ENCODE results near the gene DGKG.

DGKG gene

DNA sequence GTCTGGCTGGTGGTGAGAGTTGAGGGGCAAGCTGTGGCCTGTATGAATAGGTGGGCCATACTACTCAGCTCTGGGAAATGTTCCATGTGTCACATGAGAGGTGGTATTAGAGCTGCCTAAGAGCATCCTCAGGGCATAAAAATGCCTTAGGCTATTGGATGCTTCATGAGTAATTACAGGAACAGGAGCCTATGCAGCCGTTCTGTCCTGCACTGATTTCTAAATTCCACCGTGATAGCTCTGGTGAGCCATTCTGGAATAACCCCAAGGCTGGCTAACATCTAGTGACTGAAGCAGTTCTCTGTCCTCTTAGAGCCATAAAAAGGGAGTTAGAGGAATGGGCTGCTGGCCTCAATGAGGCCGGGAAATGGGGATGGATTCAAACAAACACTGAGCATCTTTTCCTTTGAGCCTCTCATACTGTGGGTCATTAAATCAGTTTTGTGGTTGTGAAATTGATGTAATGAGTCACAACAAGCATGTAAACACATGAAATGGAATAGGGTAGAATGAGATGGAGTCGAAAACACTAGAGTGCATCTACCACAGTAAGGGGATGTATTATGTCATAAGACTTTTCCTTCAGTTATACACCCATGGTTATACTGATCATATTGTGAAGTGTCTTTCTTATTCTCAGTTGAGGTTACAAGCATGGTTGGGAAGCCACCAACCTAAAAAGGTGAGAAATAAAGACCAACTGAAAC, 41.0 kb downstream of the DGKG start:
- no peaks in the 10 kb centered on the region for H3K36me3 Mint-ChIP-seq (ENCODE audit: low read depth)
- H3K27ac Mint-ChIP-seq: no peak overlapping the region
- no peak overlapping the region for H3K4me3 Mint-ChIP-seq
- no peak for DNase-seq
- TF ChIP-seq, protein P1, sequence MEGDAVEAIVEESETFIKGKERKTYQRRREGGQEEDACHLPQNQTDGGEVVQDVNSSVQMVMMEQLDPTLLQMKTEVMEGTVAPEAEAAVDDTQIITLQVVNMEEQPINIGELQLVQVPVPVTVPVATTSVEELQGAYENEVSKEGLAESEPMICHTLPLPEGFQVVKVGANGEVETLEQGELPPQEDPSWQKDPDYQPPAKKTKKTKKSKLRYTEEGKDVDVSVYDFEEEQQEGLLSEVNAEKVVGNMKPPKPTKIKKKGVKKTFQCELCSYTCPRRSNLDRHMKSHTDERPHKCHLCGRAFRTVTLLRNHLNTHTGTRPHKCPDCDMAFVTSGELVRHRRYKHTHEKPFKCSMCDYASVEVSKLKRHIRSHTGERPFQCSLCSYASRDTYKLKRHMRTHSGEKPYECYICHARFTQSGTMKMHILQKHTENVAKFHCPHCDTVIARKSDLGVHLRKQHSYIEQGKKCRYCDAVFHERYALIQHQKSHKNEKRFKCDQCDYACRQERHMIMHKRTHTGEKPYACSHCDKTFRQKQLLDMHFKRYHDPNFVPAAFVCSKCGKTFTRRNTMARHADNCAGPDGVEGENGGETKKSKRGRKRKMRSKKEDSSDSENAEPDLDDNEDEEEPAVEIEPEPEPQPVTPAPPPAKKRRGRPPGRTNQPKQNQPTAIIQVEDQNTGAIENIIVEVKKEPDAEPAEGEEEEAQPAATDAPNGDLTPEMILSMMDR (IDR thresholded peaks at IDR 0.05): no peak
- H3K9me3 Mint-ChIP-seq: no peaks in the 10 kb centered on the region
- H3K27me3 Mint-ChIP-seq (ENCODE audit: low read depth, poor library complexity): peaks cover 3% of the 10 kb centered on the region
- H3K4me1 Mint-ChIP-seq: no peaks in the 10 kb centered on the region

DNA sequence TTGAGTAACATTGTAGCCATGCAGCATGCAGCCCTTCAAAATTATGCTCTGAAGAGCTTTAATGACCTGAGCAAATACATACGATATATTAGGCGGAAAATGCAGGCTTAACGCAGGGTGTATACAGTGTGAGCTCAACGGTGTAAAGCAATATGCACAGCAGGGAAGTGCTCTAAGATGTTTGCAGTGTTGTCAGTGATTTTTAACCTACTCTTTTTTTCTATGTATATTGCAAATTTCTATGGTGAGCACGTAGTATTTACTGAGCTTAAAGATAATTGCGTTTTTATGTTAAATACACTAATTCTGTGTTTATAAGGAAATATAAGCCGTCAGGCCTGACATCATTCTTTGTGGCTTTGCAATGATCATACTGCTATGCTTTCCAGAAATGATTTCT, 42.1 kb downstream of the DGKG start:
- no peaks in the 10 kb centered on the region for H3K4me1 Mint-ChIP-seq
- no peaks in the 10 kb centered on the region for H3K9me3 Mint-ChIP-seq
- peaks cover 3% of the 10 kb centered on the region for H3K27me3 Mint-ChIP-seq (ENCODE audit: low read depth, poor library complexity)
- H3K27ac Mint-ChIP-seq: no peak overlapping the region
- no peaks in the 10 kb centered on the region for H3K36me3 Mint-ChIP-seq (ENCODE audit: low read depth)
- no peak overlapping the region for H3K4me3 Mint-ChIP-seq
- DNase-seq: no peak
- TF ChIP-seq, protein P1 (IDR thresholded peaks at IDR 0.05): no peak

DNA sequence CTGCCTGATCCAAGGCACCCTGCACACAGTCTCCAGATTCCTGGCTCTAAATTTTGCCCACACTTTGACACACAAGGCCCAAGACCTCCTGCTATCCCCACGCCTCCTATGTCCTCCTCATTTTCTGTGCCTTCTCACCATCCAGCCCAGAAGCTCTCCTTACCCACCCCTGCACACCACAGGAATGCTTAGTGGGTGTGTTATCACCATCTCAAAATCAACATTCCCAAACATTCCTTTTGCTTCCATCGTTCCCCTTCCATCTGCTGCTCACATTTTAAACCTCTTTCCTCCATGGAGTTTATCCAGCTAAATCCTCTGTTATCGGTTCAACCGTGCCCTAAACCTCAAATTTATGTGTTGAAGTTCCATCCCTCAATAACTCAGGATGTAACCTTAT, 43.9 kb downstream of the DGKG start:
- Mint-ChIP-seq H3K27me3 (ENCODE audit: low read depth, poor library complexity) (peaks cover 3% of the 10 kb centered on the region), H3K4me1 (no peaks in the 10 kb centered on the region), H3K9me3 (no peaks in the 10 kb centered on the region), H3K36me3 (ENCODE audit: low read depth) (no peaks in the 10 kb centered on the region), H3K4me3 (no peak overlapping the region), H3K27ac (no peak overlapping the region)
- no peak for DNase-seq
- TF ChIP-seq, protein P1 (IDR thresholded peaks at IDR 0.05): no peak

DNA sequence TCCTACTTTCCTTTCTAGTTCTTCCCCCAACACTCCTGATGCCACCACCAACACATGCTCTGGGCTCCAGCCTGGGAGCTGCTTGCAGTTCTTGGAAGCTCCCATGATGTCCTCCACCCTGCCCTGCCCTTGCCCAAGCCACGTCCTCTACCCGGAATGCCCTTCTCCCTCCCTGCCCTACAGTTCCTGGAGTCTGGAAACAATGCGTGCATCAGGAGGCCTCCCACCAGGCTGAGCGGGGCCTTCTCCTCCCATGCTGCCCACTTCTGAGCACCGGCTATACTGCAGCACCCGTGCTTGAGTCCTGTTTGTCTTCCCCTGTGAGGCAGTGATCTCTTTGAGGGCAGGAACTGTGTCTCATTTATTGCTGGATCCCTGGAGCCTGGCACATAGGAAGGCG, 44.6 kb downstream of the DGKG start:
- Mint-ChIP-seq H3K9me3 (no peaks in the 10 kb centered on the region), H3K4me1 (no peaks in the 10 kb centered on the region), H3K27ac (no peak overlapping the region), H3K4me3 (no peak overlapping the region), H3K27me3 (ENCODE audit: low read depth, poor library complexity) (no peaks in the 10 kb centered on the region), H3K36me3 (ENCODE audit: low read depth) (no peaks in the 10 kb centered on the region)
- TF ChIP-seq, protein P1 (IDR thresholded peaks at IDR 0.05): no peak
- DNase-seq: no peak

GRCh38 chr3:186316666-186317260, 45.3 kb downstream of the DGKG start:
- Mint-ChIP-seq H3K36me3 (ENCODE audit: low read depth) (no peaks in the 10 kb centered on the region), H3K4me3 (no peak overlapping the region), H3K27me3 (ENCODE audit: low read depth, poor library complexity) (peaks cover 3% of the 10 kb centered on the region), H3K27ac (no peak overlapping the region), H3K9me3 (no peaks in the 10 kb centered on the region), H3K4me1 (no peaks in the 10 kb centered on the region)
- no peak for DNase-seq
- TF ChIP-seq, protein P1 (IDR thresholded peaks at IDR 0.05): no peak

All from nephron progenitor cell (in vitro differentiated cells).